Calu3 (cell line): ENCODE measurements around the gene ZC3H12C. TPM values are rescaled to one million over a fixed set of nuclear protein-coding genes. Genes with fewer than 3 reads are reported as not detected.

Source experiments
- BruUV-seq: library from RNA; stranded (reverse); fragments of 400-500 nt; replicated peaks from 2 replicates; lab custom pipeline; 2021; lab: Mats Ljungman, UMichigan
- CTCF ChIA-PET: fragments of 300-600 bp; sonication (Branson Sonifier 250); formaldehyde crosslinking; loops from one replicate; lab custom pipeline; 2022; ENCODE audit warnings: antibody characterized with exemption; lab: Charles Lee
- DNase-seq: peaks from one replicate; pipeline ENCODE4 v3.0.0; 2022
- H3K27ac Mint-ChIP-seq: one replicate; pipeline ENCODE4 v1.8.0; 2022; ENCODE audit warnings: mixed read lengths; ENCODE audit not compliant: unreplicated experiment
- H3K27me3 Mint-ChIP-seq: one replicate; pipeline ENCODE4 v1.8.0; 2022; ENCODE audit warnings: mixed read lengths; ENCODE audit not compliant: unreplicated experiment
- H3K36me3 Mint-ChIP-seq: one replicate; pipeline ENCODE4 v1.8.0; 2022; ENCODE audit warnings: mild to moderate bottlenecking, moderate library complexity, mixed read lengths; ENCODE audit not compliant: insufficient read depth, unreplicated experiment
- H3K4me1 Mint-ChIP-seq: one replicate; pipeline ENCODE4 v1.8.0; 2022; ENCODE audit warnings: mild to moderate bottlenecking, low read depth, mixed read lengths; ENCODE audit not compliant: unreplicated experiment
- H3K4me3 Mint-ChIP-seq: one replicate; pipeline ENCODE4 v1.8.0; 2022; ENCODE audit warnings: mild to moderate bottlenecking, low read depth, moderate library complexity, mixed read lengths; ENCODE audit not compliant: unreplicated experiment
- H3K9me3 Mint-ChIP-seq: one replicate; pipeline ENCODE4 v1.8.0; 2022; ENCODE audit warnings: low read depth, mixed read lengths; ENCODE audit not compliant: unreplicated experiment
- intact Hi-C: fragments of 100-400 bp; cut with micrococcal nuclease; formaldehyde crosslinking; loops from one replicate; pipeline ENCODE4 v1.10.0; 2022; ENCODE audit not compliant: unreplicated experiment
- total RNA-seq: library from RNA; stranded (reverse); gene quantifications from 2 replicates; pipeline ENCODE4 v1.2.3, GENCODE V29; 2022
- TF ChIP-seq, protein P1 (sequence below): fragments of 200-600 bp; IDR thresholded peaks from one replicate; pipeline ENCODE4 v1.8.0; 2022; ENCODE audit warnings: antibody characterized with exemption; ENCODE audit not compliant: unreplicated experiment

Gene ZC3H12C
- total RNA-seq, 1 experiment from 2014 or later, result 14.1 TPM

DNA sequence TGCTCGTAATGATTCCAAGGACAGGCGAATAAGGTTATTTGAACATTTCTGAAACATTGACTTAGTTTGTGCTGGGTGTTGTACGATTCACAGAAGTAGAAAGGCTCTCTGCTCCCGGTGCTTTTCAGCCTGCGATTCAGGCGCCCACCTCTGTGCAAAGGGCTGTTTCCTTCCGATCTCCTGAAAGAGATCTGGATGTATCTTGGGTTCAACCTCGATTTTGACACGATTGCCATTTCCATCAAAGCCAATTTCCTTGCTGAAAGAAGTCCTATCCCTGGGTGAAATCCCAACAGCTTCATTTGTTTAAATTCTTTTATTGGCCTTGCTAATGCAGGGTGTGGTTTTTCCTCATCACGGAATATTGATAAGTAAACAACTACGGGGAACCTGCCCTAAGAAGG, 1.1 kb upstream of the ZC3H12C start:
- TSS peak; percentile 96 for BruUV-seq
- Mint-ChIP-seq H3K4me1 (peaks cover 18% of the 10 kb centered on the region), H3K4me3 (peak overlapping the region; percentile 87), H3K27me3 (no peaks in the 10 kb centered on the region), H3K27ac (peak overlapping the region; percentile 95), H3K36me3 (peaks cover 17% of the 10 kb centered on the region), H3K9me3 (no peaks in the 10 kb centered on the region)
- intact Hi-C loops, result loop anchor here (5.0 to 10.0 kb wide), 2 partner anchors 100 to 273 kb away; no protein-coding TSS in a partner anchor
- CTCF ChIA-PET, result interaction anchor here (0.9 kb wide), 1 partner anchor 109 kb away, joined by 3 read pairs; no protein-coding TSS in a partner anchor
- TF ChIP-seq, protein P1, sequence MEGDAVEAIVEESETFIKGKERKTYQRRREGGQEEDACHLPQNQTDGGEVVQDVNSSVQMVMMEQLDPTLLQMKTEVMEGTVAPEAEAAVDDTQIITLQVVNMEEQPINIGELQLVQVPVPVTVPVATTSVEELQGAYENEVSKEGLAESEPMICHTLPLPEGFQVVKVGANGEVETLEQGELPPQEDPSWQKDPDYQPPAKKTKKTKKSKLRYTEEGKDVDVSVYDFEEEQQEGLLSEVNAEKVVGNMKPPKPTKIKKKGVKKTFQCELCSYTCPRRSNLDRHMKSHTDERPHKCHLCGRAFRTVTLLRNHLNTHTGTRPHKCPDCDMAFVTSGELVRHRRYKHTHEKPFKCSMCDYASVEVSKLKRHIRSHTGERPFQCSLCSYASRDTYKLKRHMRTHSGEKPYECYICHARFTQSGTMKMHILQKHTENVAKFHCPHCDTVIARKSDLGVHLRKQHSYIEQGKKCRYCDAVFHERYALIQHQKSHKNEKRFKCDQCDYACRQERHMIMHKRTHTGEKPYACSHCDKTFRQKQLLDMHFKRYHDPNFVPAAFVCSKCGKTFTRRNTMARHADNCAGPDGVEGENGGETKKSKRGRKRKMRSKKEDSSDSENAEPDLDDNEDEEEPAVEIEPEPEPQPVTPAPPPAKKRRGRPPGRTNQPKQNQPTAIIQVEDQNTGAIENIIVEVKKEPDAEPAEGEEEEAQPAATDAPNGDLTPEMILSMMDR, result no peak
- no peak for DNase-seq

DNA sequence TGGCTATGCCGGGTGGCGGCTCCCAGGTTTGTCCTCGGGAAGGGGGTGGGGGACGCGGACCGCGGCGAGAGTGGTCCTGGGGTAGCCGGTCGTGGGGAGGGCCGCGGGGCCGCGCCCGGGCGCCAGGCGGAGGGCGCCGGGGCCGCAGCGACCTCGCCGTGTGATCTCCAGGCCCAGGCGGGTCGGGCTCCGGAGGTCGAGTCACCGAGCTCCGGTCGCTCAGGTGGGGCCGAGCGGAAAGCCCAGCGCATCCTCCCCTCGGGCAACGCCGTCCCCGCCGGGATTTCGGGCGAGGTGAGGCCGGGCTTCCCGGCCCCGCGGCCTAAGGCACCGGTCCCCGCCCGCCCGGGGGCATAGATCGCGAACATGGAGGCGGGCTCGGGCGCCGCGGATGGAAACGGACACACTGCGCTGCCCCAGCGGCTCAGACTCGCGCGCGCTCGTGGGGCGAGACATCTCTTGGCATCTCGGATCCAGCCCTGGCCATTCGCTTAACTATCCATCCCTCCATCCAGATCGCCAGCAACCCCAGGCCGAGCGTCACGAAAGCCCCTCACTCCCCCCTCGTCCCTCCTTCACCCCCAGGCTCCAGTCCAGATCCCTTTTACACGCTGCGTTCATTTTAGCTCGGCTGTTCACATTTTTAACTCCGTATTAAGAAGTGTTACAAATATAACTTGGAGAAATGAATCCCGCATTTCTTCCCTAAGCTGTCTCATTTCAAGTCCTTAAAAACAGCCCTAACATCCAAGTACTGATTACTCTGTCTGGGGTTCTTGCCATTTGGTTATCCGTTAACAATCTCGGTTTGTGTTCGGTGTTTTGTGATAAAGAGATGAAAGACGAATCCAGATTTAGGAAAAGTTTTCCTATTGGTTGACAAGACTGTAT, 460 bp downstream of the ZC3H12C start:
- peak overlapping the region; percentile 89 for H3K27ac Mint-ChIP-seq
- H3K9me3 Mint-ChIP-seq, result no peaks in the 10 kb centered on the region
- BruUV-seq, result no TSS peak
- TF ChIP-seq, protein P1, result no peak
- H3K4me3 Mint-ChIP-seq, result peak overlapping the region; percentile 87
- DNase-seq, result peak; percentile 34
- peaks cover 17% of the 10 kb centered on the region for H3K36me3 Mint-ChIP-seq
- intact Hi-C loops, result loop anchor here (5.0 to 10.0 kb wide), 2 partner anchors 99 to 271 kb away; no protein-coding TSS in a partner anchor
- CTCF ChIA-PET, result interaction anchor here (0.7 kb wide), 2 partner anchors 48 to 1672 kb away, joined by 3 read pairs; no protein-coding TSS in a partner anchor
- peaks cover 9% of the 10 kb centered on the region for H3K4me1 Mint-ChIP-seq
- H3K27me3 Mint-ChIP-seq, result no peaks in the 10 kb centered on the region

DNA sequence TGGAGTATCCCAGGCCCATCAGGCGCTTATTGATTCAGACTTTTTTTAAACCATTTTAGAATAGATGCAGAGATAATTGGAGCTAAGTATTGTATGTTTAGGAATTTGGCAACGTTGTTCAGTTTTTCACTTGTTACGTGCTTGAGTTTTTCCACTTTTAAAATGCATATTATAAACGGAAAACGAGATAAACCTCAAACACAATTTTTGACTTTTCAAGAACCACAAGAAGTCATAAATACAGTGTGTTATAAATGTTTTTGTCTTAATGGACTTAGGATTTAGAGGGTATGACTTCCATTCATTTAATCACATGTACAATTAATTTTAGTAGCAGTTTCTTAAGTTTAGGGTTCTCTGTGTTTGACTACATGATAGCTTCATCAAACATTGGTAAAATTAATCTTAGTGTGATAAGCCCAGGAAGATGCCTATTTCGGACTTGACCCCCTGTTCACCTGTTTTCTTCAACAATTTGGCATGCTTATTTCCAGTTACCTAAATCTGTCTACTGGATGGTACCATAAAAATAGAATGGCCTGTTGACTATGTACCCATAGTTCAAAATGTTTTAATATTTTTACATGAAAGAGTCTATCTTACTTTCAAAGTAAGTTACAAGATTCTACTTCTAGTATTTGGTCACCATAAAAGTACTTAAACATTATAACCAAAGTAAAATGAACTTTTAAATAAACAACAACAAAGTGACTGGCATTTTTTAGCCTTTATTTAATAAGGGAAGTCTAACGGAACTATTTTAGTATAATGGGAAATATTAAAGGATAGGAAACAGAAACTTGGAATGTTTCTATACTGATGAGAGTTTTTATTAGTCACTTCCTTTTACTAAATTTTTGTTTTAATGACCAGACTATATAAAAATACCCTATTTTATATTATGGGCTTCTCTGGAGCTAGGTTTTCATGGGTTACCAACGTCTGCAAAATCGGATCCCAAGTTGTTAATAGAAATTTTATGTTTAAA, 1.4 kb downstream of the ZC3H12C start:
- H3K27ac Mint-ChIP-seq, result peak overlapping the region; percentile 89
- TF ChIP-seq, protein P1, result no peak
- CTCF ChIA-PET, result interaction anchor here (0.7 kb wide), 2 partner anchors 47 to 1671 kb away, joined by 3 read pairs; no protein-coding TSS in a partner anchor

DNA sequence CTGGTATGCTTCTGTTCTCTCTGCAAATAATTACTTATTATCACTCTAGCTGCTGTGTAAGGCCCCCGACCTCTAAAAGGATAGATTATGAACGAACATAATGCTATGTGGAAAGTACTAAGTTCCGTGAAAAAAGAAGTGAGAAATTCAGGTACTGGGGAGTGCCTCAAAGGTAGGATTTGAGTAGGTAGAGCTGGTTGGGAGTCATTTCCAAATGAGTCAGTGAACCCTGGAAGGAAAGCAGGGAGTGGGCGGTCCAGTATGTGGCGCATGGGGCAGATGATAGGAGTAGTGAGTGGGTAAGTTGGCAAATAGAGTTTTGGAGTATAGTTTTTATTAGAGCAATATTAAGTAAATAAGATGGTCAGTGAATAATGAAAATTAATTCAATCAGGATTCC, 2.4 kb downstream of the ZC3H12C start:
- no peak overlapping the region for H3K27ac Mint-ChIP-seq
- CTCF ChIA-PET, result no interaction called here

More for the DNA sequence above, 1.4 kb downstream of the ZC3H12C start:
- BruUV-seq, result TSS peak; percentile 48
- Mint-ChIP-seq H3K27me3 (no peaks in the 10 kb centered on the region), H3K36me3 (peaks cover 17% of the 10 kb centered on the region), H3K4me1 (peaks cover 9% of the 10 kb centered on the region), H3K4me3 (peak overlapping the region; percentile 87), H3K9me3 (no peaks in the 10 kb centered on the region)
- intact Hi-C loops, result loop anchor here (5.0 to 10.0 kb wide), 2 partner anchors 98 to 270 kb away; no protein-coding TSS in a partner anchor
- DNase-seq, result no peak

More for the DNA sequence above, 2.4 kb downstream of the ZC3H12C start:
- no TSS peak for BruUV-seq
- TF ChIP-seq, protein P1, result no peak
- no peak for DNase-seq
- intact Hi-C loops, result loop anchor here (10.0 kb wide), 1 partner anchor 269 kb away; no protein-coding TSS in a partner anchor
- Mint-ChIP-seq H3K9me3 (no peaks in the 10 kb centered on the region), H3K4me3 (peak overlapping the region; percentile 45), H3K27me3 (no peaks in the 10 kb centered on the region), H3K4me1 (peaks cover 9% of the 10 kb centered on the region), H3K36me3 (peaks cover 17% of the 10 kb centered on the region)
